ENCODE measurements around the gene PTPRM. TPM values are rescaled to one million over a fixed set of nuclear protein-coding genes. Genes with fewer than 3 reads are reported as not detected.

Gene PTPRM
- total RNA-seq, 1 donor: 64.2 TPM

DNA sequence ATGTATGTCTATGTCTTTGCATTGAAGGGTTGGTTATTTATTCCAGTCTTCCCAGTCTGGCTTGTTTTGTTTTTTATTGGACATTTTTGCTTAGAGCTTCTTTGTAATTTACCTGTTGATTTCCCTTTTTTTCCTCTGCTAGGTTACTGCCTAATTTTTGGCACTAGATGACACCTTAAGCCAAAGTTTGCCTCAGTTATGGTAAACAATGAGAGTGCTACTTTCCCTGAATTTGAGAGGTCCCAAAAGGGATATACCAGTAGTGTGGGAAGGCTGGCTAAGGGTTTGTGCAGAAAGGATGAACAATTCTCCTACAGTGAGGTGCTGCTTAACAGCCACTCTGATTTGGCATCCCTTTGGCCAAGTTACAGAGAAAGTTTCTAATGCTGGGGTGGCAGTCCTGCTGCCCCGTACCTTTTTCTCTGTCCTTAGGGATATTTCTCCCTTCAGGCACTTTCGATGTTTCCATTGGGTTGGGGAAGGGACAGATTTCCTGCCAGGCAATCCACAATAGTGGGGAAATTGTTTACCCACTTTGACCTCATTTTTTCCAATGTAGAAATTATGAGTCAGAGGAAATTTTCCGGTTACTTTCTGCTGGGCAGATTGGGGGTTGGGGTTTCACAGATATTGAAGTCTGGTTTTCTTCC lies 354.9 kb downstream of the PTPRM start:
- no peak overlapping the region for H3K4me3 ChIP-seq (ENCODE audit: low read depth, low read length)
- DNase-seq (ENCODE audit: low read depth): peak; percentile 50
- TF ChIP-seq, protein P1, sequence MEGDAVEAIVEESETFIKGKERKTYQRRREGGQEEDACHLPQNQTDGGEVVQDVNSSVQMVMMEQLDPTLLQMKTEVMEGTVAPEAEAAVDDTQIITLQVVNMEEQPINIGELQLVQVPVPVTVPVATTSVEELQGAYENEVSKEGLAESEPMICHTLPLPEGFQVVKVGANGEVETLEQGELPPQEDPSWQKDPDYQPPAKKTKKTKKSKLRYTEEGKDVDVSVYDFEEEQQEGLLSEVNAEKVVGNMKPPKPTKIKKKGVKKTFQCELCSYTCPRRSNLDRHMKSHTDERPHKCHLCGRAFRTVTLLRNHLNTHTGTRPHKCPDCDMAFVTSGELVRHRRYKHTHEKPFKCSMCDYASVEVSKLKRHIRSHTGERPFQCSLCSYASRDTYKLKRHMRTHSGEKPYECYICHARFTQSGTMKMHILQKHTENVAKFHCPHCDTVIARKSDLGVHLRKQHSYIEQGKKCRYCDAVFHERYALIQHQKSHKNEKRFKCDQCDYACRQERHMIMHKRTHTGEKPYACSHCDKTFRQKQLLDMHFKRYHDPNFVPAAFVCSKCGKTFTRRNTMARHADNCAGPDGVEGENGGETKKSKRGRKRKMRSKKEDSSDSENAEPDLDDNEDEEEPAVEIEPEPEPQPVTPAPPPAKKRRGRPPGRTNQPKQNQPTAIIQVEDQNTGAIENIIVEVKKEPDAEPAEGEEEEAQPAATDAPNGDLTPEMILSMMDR (IDR thresholded peaks at IDR 0.05; ENCODE audit: insufficient read depth, low read length): no peak

DNA sequence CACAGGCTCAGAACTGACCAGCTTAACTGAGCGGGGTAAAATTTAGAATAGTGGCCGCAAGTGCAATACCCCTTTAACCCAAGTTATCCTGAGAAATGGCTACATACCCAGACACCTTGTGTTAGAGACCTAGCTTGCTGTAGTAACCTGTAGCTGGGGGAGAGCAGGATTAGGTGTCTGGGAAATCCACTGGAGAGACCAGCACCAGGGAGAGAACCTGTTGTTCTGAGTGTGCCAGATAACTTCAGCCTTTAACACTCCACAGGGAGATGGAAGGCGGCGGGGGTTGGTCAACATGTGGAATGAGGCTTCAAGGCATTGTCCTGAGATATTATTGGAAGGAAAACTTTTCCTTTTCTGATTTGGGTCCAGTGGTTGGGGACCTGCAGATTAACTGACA lies 356.0 kb downstream of the PTPRM start:
- no peak for DNase-seq (ENCODE audit: low read depth)
- H3K4me3 ChIP-seq (ENCODE audit: low read depth, low read length): no peak overlapping the region
- TF ChIP-seq, protein P1 (IDR thresholded peaks at IDR 0.05; ENCODE audit: insufficient read depth, low read length): no peak

DNA sequence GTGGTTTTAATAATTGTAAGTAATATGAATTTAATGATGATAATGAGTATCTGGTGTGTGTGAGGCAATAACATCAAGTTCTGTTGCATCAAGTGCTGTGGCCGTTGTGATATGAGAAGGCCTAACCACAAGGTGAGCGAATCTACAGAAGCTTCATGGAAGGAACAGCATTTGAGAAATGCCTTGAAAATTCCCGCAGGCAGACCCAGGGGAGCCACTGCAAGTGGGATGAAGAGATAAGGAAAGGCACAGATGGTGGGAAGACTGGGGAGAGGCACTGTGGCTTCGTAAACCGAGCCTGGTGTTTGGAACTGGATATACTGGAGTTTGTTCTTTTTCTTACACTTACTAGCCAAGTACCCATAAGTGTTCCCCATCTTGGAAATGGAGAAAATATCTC lies 357.5 kb downstream of the PTPRM start:
- no peak for DNase-seq (ENCODE audit: low read depth)
- H3K4me3 ChIP-seq (ENCODE audit: low read depth, low read length): no peak overlapping the region
- TF ChIP-seq, protein P1 (IDR thresholded peaks at IDR 0.05; ENCODE audit: insufficient read depth, low read length): no peak

DNA sequence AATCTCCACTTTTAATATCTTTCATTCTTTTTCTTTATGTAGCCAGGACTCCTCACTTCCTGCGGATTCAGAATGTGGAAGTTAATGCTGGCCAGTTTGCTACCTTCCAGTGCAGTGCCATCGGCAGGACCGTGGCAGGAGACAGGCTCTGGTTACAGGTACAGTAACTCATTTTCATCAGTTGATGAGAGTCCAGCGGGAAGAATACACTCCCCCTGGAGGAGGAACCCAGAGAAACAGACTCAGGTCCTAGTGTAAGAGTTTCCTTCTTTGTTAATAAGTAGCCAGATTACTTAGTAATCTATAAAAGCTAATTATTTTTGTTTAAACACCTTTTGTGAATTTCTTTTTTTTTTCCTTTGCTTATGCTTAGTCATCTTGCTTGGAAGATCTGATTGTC lies 359.4 kb downstream of the PTPRM start:
- DNase-seq (ENCODE audit: low read depth): no peak
- TF ChIP-seq, protein P1 (IDR thresholded peaks at IDR 0.05; ENCODE audit: insufficient read depth, low read length): no peak
- H3K4me3 ChIP-seq (ENCODE audit: low read depth, low read length): no peak overlapping the region

DNA sequence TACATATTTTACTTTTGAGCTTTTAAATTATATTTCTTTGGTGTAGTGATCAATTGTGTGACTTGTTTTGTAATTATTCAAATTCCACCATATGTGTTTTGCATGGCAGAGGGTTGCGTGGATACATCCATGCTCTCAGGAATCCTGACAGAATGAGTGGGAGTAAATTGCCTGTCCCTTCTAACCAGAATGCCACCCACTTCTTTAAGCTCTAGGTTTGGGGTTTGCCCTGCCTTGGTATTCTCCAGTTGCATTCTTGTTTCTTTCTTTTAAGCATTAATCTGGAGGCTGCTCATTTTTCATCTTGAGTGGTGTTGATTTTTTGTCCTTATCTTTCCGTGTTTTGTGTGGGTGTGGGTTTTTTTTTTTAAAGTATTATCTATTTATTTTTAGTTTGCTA lies 360.0 kb downstream of the PTPRM start:
- H3K4me3 ChIP-seq (ENCODE audit: low read depth, low read length): no peak overlapping the region
- no peak for DNase-seq (ENCODE audit: low read depth)
- TF ChIP-seq, protein P1 (IDR thresholded peaks at IDR 0.05; ENCODE audit: insufficient read depth, low read length): no peak

DNA sequence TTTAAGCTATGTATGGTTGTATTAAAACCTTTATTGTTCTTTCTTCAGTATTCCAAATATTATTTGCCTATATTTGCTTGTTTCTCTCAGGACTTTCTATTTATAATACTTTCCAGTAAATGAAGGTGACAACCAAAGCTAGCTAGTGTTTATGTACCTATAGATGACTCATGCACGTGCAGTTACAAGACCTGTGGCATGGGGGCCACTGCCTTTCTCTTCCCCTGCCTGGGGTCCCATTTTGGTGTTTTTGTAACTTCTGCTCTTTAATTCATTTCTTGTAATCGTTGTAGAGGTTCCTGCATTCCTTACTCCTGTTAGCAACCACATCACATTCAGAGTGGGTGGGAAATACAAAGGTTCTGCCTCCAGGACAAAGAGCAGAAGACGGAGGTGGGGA lies 364.6 kb downstream of the PTPRM start:
- no peak overlapping the region for H3K4me3 ChIP-seq (ENCODE audit: low read depth, low read length)
- TF ChIP-seq, protein P1 (IDR thresholded peaks at IDR 0.05; ENCODE audit: insufficient read depth, low read length): no peak

DNA sequence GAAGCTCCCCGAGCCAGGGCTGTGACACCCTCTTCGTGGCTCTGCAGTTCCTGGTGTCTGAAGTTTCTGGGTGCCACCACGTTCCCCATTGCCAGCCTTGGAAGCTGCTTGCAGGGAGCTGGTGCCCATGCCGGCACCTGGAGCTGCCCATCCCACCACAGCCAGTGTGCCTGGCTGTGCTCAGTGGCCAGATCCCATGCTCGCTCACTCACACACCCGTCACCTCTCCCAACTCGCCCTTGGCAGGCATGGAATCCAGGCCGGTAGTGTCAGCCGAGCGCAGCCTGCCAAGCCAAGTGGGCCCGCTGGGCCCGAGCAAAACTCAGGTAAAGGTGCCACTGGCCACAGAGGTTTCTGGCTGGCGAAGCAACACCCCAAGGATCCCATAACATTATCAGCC lies 370.2 kb downstream of the PTPRM start:
- TF ChIP-seq, protein P1 (IDR thresholded peaks at IDR 0.05; ENCODE audit: insufficient read depth, low read length): no peak
- no peak overlapping the region for H3K4me3 ChIP-seq (ENCODE audit: low read depth, low read length)
- DNase-seq (ENCODE audit: low read depth): no peak

More for the DNA sequence above, 364.6 kb downstream of the PTPRM start:
- DNase-seq (ENCODE audit: low read depth): no peak

Data from fibroblast of the aortic adventitia (primary cell).